Loucy (cell line): ENCODE data around the gene HECA.
"Not testable (repeated sequence)": the region's sequence is repeated elsewhere in the genome, so short reads cannot be mapped to it uniquely, and the experiment has no call there.

Source experiments
- H2AFZ ChIP-seq: fragments of 200-600 bp; sonication (generic); 2 replicates; pipeline ENCODE4 v1.6.0; 2016; ENCODE audit warnings: antibody characterized with exemption, mild to moderate bottlenecking, low read length, moderate library complexity
- H3F3A ChIP-seq: fragments of 200-600 bp; 2 replicates; pipeline ENCODE4 v1.6.0; 2016; ENCODE audit warnings: antibody characterized with exemption, low read depth, mild to moderate bottlenecking
- H3K27me3 ChIP-seq: fragments of 200-600 bp; sonication (generic); 2 replicates; pipeline ENCODE4 v1.6.1; 2014; ENCODE audit warnings: low read length, mild to moderate bottlenecking; ENCODE audit not compliant: insufficient read depth, poor library complexity, severe bottlenecking
- H3K36me3 ChIP-seq: fragments of 200-600 bp; sonication (generic); 2 replicates; pipeline ENCODE4 v1.6.1; 2016; ENCODE audit warnings: low read length; ENCODE audit not compliant: insufficient read depth
- H3K4me1 ChIP-seq: fragments of 200-600 bp; sonication (generic); 2 replicates; pipeline ENCODE4 v1.5.1; 2014; ENCODE audit warnings: low read length, mild to moderate bottlenecking; ENCODE audit not compliant: insufficient read depth, poor library complexity, severe bottlenecking
- H3K4me2 ChIP-seq: fragments of 200-600 bp; sonication (generic); 2 replicates; pipeline ENCODE4 v1.6.0; 2014; ENCODE audit warnings: antibody characterized with exemption, low read length, low read depth, mild to moderate bottlenecking; ENCODE audit not compliant: poor library complexity, severe bottlenecking
- H3K4me3 ChIP-seq: fragments of 200-600 bp; sonication (generic); 2 replicates; pipeline ENCODE4 v1.5.1; 2014; ENCODE audit warnings: low read length, mild to moderate bottlenecking, mixed read lengths; ENCODE audit not compliant: poor library complexity, severe bottlenecking
- H3K79me2 ChIP-seq: fragments of 200-600 bp; sonication (generic); 2 replicates; pipeline ENCODE4 v1.6.1; 2014; ENCODE audit warnings: low read length; ENCODE audit not compliant: insufficient read depth
- H3K9ac ChIP-seq: fragments of 200-600 bp; sonication (generic); 2 replicates; pipeline ENCODE4 v1.6.0; 2014; ENCODE audit warnings: mild to moderate bottlenecking, low read depth, low read length, moderate library complexity; ENCODE audit not compliant: poor library complexity, severe bottlenecking
- H3K9me2 ChIP-seq: fragments of 200-600 bp; sonication (generic); replicated peaks from 2 replicates; pipeline ENCODE4 v1.6.1; 2016; ENCODE audit warnings: low read depth, low read length, mixed read lengths
- H3K9me3 ChIP-seq: fragments of 200-600 bp; sonication (generic); 2 replicates; pipeline ENCODE4 v1.6.1; 2014; ENCODE audit warnings: mild to moderate bottlenecking, antibody characterized with exemption, low read length, low read depth; ENCODE audit not compliant: insufficient read depth
- H4K20me1 ChIP-seq: fragments of 200-600 bp; sonication (generic); 2 replicates; pipeline ENCODE4 v1.6.0; 2014; ENCODE audit warnings: antibody characterized with exemption, low read length, mild to moderate bottlenecking; ENCODE audit not compliant: insufficient read depth, poor library complexity, severe bottlenecking
- CTCF ChIP-seq: fragments of 200-600 bp; sonication (generic); conservative IDR thresholded peaks from 2 replicates; pipeline ENCODE4 v1.5.1; 2014; ENCODE audit warnings: mild to moderate bottlenecking, antibody characterized with exemption, low read length
- EZH2phosphoT487 ChIP-seq: fragments of 200-600 bp; IDR thresholded peaks from 2 replicates; pipeline ENCODE4 v1.6.1; 2018; ENCODE audit warnings: antibody characterized with exemption, mild to moderate bottlenecking, moderate library complexity, borderline replicate concordance

HECA gene

GRCh38 chr6:139156551-139156950 is 21.7 kb downstream of the HECA start:
- H3K4me1 ChIP-seq = peaks cover 29% of the 10 kb centered on the region
- H3K9me2 ChIP-seq = no peaks in the 10 kb centered on the region
- H3K79me2 ChIP-seq = peaks cover 45% of the 10 kb centered on the region
- H3K36me3 ChIP-seq = no peaks in the 10 kb centered on the region
- no peak overlapping the region for H3K4me3 ChIP-seq
- no peak overlapping the region for H3K9ac ChIP-seq
- peaks cover 28% of the 10 kb centered on the region for H4K20me1 ChIP-seq
- H2AFZ ChIP-seq = no peak overlapping the region
- H3K27me3 ChIP-seq = no peaks in the 10 kb centered on the region
- no peaks in the 10 kb centered on the region for H3K9me3 ChIP-seq
- H3K4me2 ChIP-seq = no peak overlapping the region
- TF ChIP-seq CTCF (no peak), EZH2phosphoT487 (no peak)
- H3F3A ChIP-seq = peaks cover 3% of the 10 kb centered on the region; the same call in 1 of the 2 replicates

GRCh38 chr6:139157086-139157485 is 22.2 kb downstream of the HECA start:
- H3K4me1 ChIP-seq = peaks cover 35% of the 10 kb centered on the region
- not testable (repeated sequence) for H3F3A ChIP-seq, H3K4me3 ChIP-seq, H3K9ac ChIP-seq, H3K9me2 ChIP-seq, H3K4me2 ChIP-seq, H3K9me3 ChIP-seq, H3K27me3 ChIP-seq, H2AFZ ChIP-seq, H3K36me3 ChIP-seq
- H4K20me1 ChIP-seq = peaks cover 29% of the 10 kb centered on the region
- peaks cover 40% of the 10 kb centered on the region; the same call in 1 of the 2 replicates for H3K79me2 ChIP-seq

- H3F3A ChIP-seq = peaks cover 9% of the 10 kb centered on the region; the same call in 1 of the 2 replicates
- H3K4me3 ChIP-seq = no peak overlapping the region
- no peaks in the 10 kb centered on the region for H3K36me3 ChIP-seq
- H4K20me1 ChIP-seq = peaks cover 42% of the 10 kb centered on the region
- H3K9me3 ChIP-seq = no peaks in the 10 kb centered on the region
- peaks cover 35% of the 10 kb centered on the region for H3K79me2 ChIP-seq
- H3K9ac ChIP-seq = no peak overlapping the region
- H3K9me2 ChIP-seq = no peaks in the 10 kb centered on the region
- H3K4me1 ChIP-seq = peaks cover 51% of the 10 kb centered on the region
- no peaks in the 10 kb centered on the region for H3K27me3 ChIP-seq
- TF ChIP-seq CTCF (no peak), EZH2phosphoT487 (no peak)
- H2AFZ ChIP-seq = no peak overlapping the region
- H3K4me2 ChIP-seq = no peak overlapping the region
Observed at GRCh38 chr6:139159016-139159415, 24.1 kb downstream of the HECA start.

- no peak overlapping the region for H2AFZ ChIP-seq
- H3K4me3 ChIP-seq = peak overlapping the region; percentile 47
- H3K9me2 ChIP-seq = no peaks in the 10 kb centered on the region
- H3K4me1 ChIP-seq = peaks cover 60% of the 10 kb centered on the region
- peaks cover 9% of the 10 kb centered on the region; the same call in 1 of the 2 replicates for H3F3A ChIP-seq
- H3K27me3 ChIP-seq = no peaks in the 10 kb centered on the region
- H3K9ac ChIP-seq = no peak overlapping the region
- no peaks in the 10 kb centered on the region for H3K9me3 ChIP-seq
- H3K79me2 ChIP-seq = peaks cover 42% of the 10 kb centered on the region
- H4K20me1 ChIP-seq = peaks cover 51% of the 10 kb centered on the region
- H3K36me3 ChIP-seq = peaks cover 1% of the 10 kb centered on the region; the same call in 1 of the 2 replicates
- peak overlapping the region; percentile 65 for H3K4me2 ChIP-seq
- TF ChIP-seq CTCF (no peak), EZH2phosphoT487 (peak; percentile 34; the same call in 1 of the 2 replicates)
Observed at GRCh38 chr6:139161169-139161568, 26.3 kb downstream of the HECA start.
